GM12891 (cell line): ENCODE data around the gene TIFAB. TPM values are rescaled to one million over a fixed set of nuclear protein-coding genes. Genes with fewer than 3 reads are reported as not detected.
"Not testable (repeated sequence)": the region's sequence is repeated elsewhere in the genome, so short reads cannot be mapped to it uniquely, and the experiment has no call there.

Experiments used
- DNase-seq: peaks from one replicate; pipeline ENCODE4 v3.0.0; 2011; ENCODE audit warnings: low spot score; ENCODE audit not compliant: insufficient read length
- FAIRE-seq: peaks from 2 replicates; lab custom pipeline; 2011; peaks lifted over from hg19 to GRCh38; lab: Jason Lieb, UNC
- PAX5 ChIP-seq: IDR thresholded peaks from 2 replicates; pipeline ENCODE4 v1.6.1; 2011; ENCODE audit warnings: low read length, moderate library complexity, mild to moderate bottlenecking; ENCODE audit not compliant: insufficient read depth, severe bottlenecking
- POLR2A ChIP-seq: IDR thresholded peaks from 2 replicates; pipeline ENCODE4 v1.6.1; 2011; ENCODE audit warnings: low read depth, low read length, control low read depth
- POLR2AphosphoS5 ChIP-seq: IDR thresholded peaks from 2 replicates; pipeline ENCODE4 v1.6.1; 2011; ENCODE audit warnings: low read depth, low read length, control low read depth
- POU2F2 ChIP-seq: IDR thresholded peaks from 2 replicates; pipeline ENCODE4 v1.6.1; 2011; ENCODE audit warnings: low read depth, mild to moderate bottlenecking, control low read depth, low read length, moderate library complexity
- SPI1 ChIP-seq: IDR thresholded peaks from 2 replicates; pipeline ENCODE4 v1.6.1; 2011; ENCODE audit warnings: low read depth, low read length, control low read depth
- TAF1 ChIP-seq: IDR thresholded peaks from 2 replicates; pipeline ENCODE4 v1.6.1; 2011; ENCODE audit warnings: low read depth, low read length, control low read depth
- polyA plus RNA-seq: library from polyadenylated mRNA; unstranded; fragments of >200 nt; gene quantifications from one replicate; pipeline ENCODE4 v1.2.1, GENCODE V29; 2012; ENCODE audit warnings: low read depth, missing spikeins, inconsistent platforms; ENCODE audit not compliant: missing spikeins

Gene TIFAB, protein sequence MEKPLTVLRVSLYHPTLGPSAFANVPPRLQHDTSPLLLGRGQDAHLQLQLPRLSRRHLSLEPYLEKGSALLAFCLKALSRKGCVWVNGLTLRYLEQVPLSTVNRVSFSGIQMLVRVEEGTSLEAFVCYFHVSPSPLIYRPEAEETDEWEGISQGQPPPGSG
- not detected for polyA plus RNA-seq

DNA sequence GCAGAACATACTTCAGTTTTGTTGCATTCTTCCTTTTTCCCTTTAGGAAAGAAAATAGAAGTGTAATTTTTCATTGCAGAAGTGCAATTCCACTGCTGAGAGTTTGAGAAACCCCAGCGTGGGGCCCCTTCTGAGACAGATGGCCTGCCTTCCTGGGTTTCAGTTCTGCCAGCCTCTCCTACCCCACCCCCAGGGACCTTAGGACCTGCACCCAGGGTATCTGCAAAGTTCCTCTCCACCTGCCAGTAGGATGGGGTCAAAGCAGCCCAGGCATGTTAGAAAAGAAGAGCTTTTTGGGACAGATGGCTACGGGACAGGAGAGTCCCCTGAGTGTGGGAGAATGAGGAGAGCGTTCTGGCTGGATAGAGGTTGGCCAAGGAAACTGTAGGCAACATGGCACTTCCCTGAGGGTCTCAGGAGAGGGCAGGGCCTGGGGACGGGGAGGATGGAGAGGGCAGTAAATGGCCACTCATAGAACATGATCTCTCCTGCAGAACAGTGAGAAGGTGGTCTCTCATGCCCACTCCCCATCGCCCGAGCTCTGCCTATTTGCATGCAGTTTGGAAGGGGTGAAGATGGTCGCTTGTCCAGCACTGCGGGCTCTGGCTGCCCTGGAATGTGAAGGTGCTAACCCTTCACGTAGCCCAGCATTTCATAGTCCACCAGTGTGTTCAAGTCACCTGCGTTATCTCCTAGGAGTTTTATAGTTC lies at the start of gene TIFAB:
TSS of gene TIFAB (minus strand) at position 31 of the 710 bp plus-strand sequence. CDS start 2,412 bp downstream, outside the sequence.
- FAIRE-seq (no peak), DNase-seq (no peak)
- TF ChIP-seq TAF1 (no peak), PAX5 (no peak), POU2F2 (no peak), SPI1 (no peak), POLR2A (no peak), POLR2AphosphoS5 (no peak)

DNA sequence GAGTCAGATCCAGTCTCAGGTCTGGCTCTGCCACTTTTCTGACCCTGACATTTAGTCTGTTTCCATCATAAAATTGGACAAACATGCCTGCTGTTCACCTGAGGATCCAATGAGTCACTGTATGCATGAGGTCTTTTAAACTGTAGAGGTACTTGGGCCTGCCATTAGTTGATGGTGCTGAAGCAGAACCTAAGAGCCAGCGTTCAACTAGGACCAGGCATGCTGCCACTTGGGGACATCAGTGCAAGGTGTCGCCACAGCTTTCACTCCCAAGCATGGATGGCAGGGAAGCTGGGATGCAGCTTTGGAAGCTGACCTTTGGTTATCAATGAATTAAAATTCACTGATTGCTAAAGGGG lies 46.5 kb upstream of the TIFAB start:
- no peak for FAIRE-seq
- no peak for DNase-seq

DNA sequence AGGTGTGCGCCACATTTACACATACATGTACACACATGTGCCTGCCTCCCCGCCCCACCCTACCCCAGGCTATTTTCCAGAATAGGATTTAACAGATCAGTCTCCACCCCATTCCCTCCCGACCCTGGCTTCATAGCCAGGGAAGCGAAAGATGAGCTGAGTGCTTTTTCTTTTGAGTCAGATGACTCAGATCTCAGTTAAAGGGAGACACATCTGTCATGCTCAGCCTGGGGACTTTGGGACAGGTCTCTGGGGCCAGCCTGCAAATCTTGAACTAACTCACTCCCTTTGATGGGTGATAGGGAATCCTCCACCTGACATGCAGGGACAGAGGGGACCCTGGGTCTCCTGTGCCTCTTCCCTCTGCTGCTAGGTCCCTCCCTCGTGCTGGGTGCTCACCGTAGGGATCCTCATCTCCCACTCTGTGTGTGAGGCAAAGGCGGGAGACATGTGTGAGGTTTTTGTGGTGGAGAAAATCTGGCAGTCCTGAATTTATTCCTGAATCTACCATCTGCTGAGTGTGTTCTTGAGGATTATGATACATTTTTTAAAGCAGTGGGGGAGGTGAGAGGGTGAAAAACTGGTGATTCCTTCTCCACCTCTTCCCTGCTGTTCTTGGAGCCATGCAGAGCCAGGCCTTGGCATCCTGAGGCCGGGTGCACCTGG lies 46.0 kb upstream of the TIFAB start:
- DNase-seq (no peak), FAIRE-seq (no peak)
- TF ChIP-seq SPI1 (no peak), POU2F2 (no peak), TAF1 (no peak), POLR2A (no peak), PAX5 (no peak), POLR2AphosphoS5 (no peak)

More for the DNA sequence above, 46.5 kb upstream of the TIFAB start:
- no peak for TF ChIP-seq POU2F2
- TF ChIP-seq SPI1 = no peak
- no peak for TF ChIP-seq POLR2AphosphoS5
- TF ChIP-seq TAF1 = no peak
- TF ChIP-seq POLR2A = no peak
- TF ChIP-seq PAX5 = no peak

DNA sequence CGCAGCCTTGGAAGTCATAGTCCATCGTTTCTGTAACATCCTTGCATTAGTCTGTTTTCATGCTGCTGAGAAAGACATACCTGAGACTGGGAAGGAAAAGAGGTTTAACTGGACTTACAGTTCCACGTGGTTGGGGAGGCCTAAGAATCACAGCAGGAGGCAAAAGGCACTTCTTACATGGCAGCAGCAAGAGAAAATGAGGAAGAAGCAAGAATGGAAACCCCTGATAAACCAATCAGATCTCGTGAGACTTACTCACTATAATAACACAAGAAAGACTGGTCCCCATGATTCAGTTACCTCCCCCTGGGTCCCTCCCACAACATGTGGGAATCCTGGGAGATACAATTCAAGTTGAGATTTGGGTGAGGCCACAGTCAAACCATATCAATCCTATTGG lies 43.4 kb upstream of the TIFAB start:
- not testable (repeated sequence) for DNase-seq, FAIRE-seq

DNA sequence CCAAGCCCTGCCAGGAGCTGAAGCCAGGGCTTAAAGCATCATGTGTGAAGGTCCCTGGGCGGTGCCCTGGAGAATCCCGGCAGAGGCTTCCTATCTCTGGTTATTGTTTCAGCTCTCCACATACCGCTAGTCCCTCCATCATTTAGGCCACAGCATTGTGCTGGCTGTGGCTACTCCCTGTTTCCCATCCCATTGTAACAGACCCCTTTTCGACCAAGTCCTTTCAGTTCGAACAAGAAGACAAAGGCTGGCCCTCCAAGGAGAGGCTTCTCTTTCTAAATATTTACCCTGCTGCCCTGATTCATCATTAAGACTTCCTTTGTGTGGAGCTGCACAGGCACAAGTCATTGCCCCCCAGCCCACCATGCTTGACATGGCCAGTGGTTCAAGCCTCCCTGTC lies 42.0 kb upstream of the TIFAB start:
- no peak for TF ChIP-seq PAX5
- no peak for TF ChIP-seq TAF1
- no peak for TF ChIP-seq SPI1
- TF ChIP-seq POU2F2 = no peak
- FAIRE-seq (no peak), DNase-seq (no peak)

DNA sequence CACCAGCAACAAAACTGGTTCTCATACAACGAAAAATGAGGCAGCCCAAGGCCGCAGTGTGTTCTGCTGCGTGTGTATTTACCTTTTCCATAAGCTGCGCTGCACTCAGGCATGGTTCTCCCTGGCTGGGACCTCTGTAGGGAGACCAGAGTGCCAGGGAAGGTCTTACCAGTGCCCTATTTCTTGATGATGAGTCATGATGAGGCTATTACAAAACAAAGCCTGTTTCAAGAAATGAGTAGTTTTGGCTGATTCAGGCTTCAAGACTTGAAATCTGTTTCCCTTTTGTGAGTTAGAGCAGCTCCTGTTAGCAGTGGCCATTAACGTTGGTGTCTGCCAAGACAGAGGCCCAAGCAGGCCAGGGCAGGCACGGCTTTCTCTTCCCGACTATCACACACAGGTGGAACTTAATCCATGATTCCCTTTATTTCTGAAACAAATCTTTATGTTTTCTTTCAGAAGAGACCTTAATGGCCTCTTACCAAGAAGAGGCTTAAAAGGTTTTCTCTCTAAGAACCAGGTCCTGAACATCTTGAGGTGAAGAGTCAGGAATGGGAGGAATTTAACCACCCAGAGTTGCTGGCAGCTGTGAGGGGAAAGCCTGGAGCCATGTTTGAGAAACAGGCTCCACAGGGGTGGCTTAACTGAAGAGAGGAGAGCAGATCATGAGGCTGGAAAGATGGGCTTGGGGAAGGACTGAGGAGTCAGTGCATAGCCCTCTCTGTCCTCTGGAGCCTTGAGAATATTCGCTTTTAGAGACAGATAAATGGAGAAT lies 41.4 kb upstream of the TIFAB start:
- DNase-seq = no peak
- TF ChIP-seq POLR2AphosphoS5 (no peak), PAX5 (no peak), SPI1 (no peak), POLR2A (no peak), TAF1 (no peak), POU2F2 (no peak)
- FAIRE-seq = no peak

DNA sequence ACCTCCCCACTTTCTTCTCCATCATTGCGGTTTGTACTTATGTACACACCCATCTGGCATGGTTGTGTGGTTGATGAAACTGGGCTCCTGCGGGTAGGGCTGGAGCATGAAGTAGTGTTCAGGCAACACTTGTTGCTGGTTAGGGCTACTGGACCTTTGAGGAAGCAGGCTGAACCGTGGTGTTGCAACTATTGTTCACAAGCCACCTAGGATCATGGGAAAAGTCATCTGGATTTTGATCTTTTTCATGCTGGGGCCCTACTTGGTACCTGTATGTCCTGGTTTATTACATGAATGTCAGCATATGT lies 40.1 kb upstream of the TIFAB start:
- DNase-seq (no peak), FAIRE-seq (no peak)
- TF ChIP-seq PAX5 = no peak
- no peak for TF ChIP-seq POLR2AphosphoS5
- TF ChIP-seq SPI1 = no peak
- no peak for TF ChIP-seq POU2F2
- no peak for TF ChIP-seq TAF1
- no peak for TF ChIP-seq POLR2A

DNA sequence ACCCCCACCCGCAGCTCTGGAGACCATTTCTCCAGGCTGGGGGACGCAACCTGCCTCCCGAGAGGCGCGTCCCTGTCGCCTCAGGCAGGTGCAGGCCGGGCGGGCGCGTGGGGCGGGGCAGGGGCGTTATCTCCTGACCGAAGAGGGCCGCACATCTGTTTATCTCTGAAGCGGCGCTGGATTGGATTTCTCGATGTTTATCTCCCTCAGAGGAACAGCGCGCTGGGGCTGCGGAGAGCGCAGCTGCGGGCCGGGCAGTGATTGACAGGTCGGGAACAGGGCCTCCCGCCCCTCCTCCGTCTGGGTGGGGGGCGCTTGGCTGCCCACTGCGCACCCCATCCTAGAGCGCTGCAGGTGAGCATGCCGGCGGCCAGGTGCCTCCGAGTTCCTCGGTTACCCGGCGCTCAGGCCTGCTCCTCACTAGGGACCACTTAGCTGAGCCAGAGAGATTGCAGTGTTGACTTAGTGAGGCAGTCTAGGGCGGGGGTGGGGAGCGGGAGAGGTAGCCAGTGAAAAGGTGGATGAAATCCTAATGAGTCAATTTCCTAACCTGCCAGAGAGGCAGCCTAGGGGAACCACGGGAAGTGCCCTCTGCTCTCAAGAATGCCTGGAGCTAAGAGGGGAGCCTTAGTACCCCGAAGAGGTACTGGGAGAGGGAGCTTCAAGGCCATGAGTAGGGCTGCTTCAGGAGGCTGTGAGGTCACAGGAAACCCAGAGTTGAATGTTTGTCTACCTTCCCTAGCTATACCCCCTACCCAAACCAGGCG lies 39.6 kb upstream of the TIFAB start:
- TF ChIP-seq POLR2AphosphoS5 = no peak
- TF ChIP-seq SPI1 = no peak
- TF ChIP-seq TAF1 = no peak
- no peak for TF ChIP-seq PAX5
- TF ChIP-seq POU2F2 = no peak
- no peak for TF ChIP-seq POLR2A
- DNase-seq (no peak), FAIRE-seq (no peak)

DNA sequence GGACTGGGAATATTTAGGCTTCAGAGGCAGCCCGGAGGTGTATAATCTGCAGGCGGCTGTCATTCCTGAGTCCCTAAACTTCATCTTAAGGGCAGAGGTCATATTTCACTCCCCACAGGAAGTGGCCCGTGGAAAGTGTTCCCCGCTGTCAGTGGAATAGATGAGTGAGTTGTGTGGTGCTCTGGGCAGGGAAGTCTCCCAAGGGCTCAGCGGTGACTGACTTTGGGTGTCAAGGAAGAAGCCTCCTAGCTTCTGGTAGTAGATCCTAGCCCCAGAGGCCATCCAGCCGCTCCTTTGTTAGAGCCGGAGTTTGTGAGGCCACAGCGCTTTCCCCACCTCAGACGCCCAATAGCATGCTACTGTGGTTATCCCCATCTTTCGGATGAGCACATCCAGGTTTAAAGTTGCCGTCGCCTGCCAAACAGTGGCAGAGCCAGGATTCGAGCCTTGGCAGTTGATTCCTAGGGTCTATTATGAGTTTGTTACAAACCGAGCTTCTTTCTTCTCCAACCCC lies 38.9 kb upstream of the TIFAB start:
- DNase-seq (no peak), FAIRE-seq (no peak)
- TF ChIP-seq POLR2AphosphoS5 = no peak
- TF ChIP-seq POLR2A = no peak
- no peak for TF ChIP-seq POU2F2
- TF ChIP-seq SPI1 = no peak
- TF ChIP-seq PAX5 = no peak
- no peak for TF ChIP-seq TAF1
